Mesothelial cell of epicardium (in vitro differentiated cells): ENCODE results near the gene TAF1C. TPM values are rescaled to one million over a fixed set of nuclear protein-coding genes. Genes with fewer than 3 reads are reported as not detected.

ENCODE experiments used
- DNase-seq, 2 experiments: peaks; one replicate each; pipeline ENCODE4 v3.0.0; 2021; ENCODE audit warnings: low spot score in 2 of 2; ENCODE audit not compliant: unreplicated experiment in 2 of 2
- H3K27ac Mint-ChIP-seq: 2 replicates; pipeline ENCODE4 v1.8.0; 2021; ENCODE audit warnings: mixed read lengths
- H3K27me3 Mint-ChIP-seq: 2 replicates; pipeline ENCODE4 v1.8.0; 2021; ENCODE audit warnings: low read depth, mixed read lengths
- H3K36me3 Mint-ChIP-seq: 2 replicates; pipeline ENCODE4 v1.8.0; 2021; ENCODE audit warnings: mixed read lengths
- H3K4me1 Mint-ChIP-seq: 2 replicates; pipeline ENCODE4 v1.8.0; 2021; ENCODE audit warnings: mixed read lengths
- H3K4me3 Mint-ChIP-seq: 2 replicates; pipeline ENCODE4 v1.8.0; 2021; ENCODE audit warnings: mild to moderate bottlenecking, moderate library complexity, mixed read lengths
- H3K9me3 Mint-ChIP-seq: 2 replicates; pipeline ENCODE4 v1.8.0; 2021; ENCODE audit warnings: mixed read lengths
- total RNA-seq: library from RNA; stranded (reverse); gene quantifications from 3 replicates; pipeline ENCODE4 v1.2.1, GENCODE V29; 2021
- TF ChIP-seq, protein P1 (sequence below): fragments of 200-600 bp; sonication (generic); IDR thresholded peaks from one replicate; pipeline ENCODE4 v1.5.0; 2021; ENCODE audit warnings: antibody characterized with exemption; ENCODE audit not compliant: unreplicated experiment

TAF1C gene
- total RNA-seq, 1 donor from 2014 or later: 88.6 TPM

DNA sequence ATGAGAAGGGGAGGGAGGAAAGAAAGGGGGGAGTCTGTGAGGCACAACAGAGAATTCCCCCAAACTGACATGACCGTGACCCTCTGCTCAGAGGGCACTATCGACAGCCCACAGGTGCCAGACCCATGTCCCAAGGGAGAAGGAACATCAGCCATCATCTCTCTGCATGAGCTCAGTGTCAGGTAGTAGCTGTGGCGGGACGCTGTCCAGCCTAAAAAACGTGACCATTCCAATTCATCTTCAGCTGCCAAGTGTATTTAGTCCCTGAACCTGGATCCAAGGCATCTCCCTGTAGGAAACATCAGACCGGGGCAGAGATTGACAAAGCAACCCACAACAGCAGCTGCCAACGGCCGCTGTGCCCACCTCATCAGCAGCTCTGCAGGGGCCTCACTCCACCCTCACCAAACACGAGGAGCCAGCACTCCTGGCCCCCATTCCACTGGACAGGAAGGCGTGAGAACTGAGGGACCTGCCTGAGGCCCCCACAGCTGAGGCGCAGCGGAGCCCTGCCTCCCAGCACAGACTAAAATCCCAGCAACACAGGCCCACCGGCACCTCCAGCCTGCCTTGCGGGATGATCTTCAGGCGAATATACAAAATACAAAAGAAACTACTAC lies 8.6 kb downstream of the TAF1C start:
- TF ChIP-seq, protein P1, sequence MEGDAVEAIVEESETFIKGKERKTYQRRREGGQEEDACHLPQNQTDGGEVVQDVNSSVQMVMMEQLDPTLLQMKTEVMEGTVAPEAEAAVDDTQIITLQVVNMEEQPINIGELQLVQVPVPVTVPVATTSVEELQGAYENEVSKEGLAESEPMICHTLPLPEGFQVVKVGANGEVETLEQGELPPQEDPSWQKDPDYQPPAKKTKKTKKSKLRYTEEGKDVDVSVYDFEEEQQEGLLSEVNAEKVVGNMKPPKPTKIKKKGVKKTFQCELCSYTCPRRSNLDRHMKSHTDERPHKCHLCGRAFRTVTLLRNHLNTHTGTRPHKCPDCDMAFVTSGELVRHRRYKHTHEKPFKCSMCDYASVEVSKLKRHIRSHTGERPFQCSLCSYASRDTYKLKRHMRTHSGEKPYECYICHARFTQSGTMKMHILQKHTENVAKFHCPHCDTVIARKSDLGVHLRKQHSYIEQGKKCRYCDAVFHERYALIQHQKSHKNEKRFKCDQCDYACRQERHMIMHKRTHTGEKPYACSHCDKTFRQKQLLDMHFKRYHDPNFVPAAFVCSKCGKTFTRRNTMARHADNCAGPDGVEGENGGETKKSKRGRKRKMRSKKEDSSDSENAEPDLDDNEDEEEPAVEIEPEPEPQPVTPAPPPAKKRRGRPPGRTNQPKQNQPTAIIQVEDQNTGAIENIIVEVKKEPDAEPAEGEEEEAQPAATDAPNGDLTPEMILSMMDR: no peak
- Mint-ChIP-seq H3K36me3 (peaks cover 8% of the 10 kb centered on the region), H3K4me1 (peaks cover 16% of the 10 kb centered on the region), H3K27me3 (no peaks in the 10 kb centered on the region), H3K9me3 (no peaks in the 10 kb centered on the region), H3K4me3 (no peak overlapping the region), H3K27ac (peak overlapping the region; percentile 77)
- DNase-seq: no peak

DNA sequence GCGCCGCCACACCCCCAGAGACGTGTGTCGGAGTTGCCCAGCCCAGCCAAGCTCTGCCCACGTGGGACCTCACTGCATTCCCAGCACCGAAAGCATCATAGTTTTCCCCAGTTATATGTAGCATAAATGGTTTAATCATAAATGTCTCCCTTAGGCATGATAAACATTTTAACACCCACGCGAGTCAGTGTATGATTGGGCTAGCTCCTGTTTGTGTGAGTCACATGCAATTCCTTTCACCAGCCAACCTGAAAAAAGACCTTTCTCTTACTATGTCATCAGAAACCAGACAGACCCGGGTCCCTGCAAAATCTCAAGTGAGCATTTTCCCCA lies 9.2 kb downstream of the TAF1C start:
- Mint-ChIP-seq H3K4me1 (peaks cover 16% of the 10 kb centered on the region), H3K27ac (peak overlapping the region; percentile 77), H3K36me3 (peaks cover 4% of the 10 kb centered on the region), H3K27me3 (no peaks in the 10 kb centered on the region), H3K4me3 (no peak overlapping the region), H3K9me3 (no peaks in the 10 kb centered on the region)
- no peak for DNase-seq
- TF ChIP-seq, protein P1: no peak

GRCh38 chr16:84176192-84177053 lies 10.4 kb downstream of the TAF1C start:
- H3K4me3 Mint-ChIP-seq: no peak overlapping the region
- TF ChIP-seq, protein P1: no peak
- H3K4me1 Mint-ChIP-seq: peaks cover 16% of the 10 kb centered on the region
- no peak for DNase-seq
- H3K36me3 Mint-ChIP-seq: no peaks in the 10 kb centered on the region
- no peaks in the 10 kb centered on the region for H3K27me3 Mint-ChIP-seq
- H3K27ac Mint-ChIP-seq: no peak overlapping the region
- no peaks in the 10 kb centered on the region for H3K9me3 Mint-ChIP-seq

- Mint-ChIP-seq H3K27me3 (no peaks in the 10 kb centered on the region), H3K36me3 (no peaks in the 10 kb centered on the region), H3K9me3 (no peaks in the 10 kb centered on the region), H3K27ac (peak overlapping the region; percentile 47), H3K4me3 (no peak overlapping the region), H3K4me1 (peaks cover 16% of the 10 kb centered on the region)
- peak in 1 of 2 experiments; percentile 73 for DNase-seq
- TF ChIP-seq, protein P1: peak; percentile 75
Observed at GRCh38 chr16:84175350-84176081, 11.3 kb downstream of the TAF1C start.

- TF ChIP-seq, protein P1: no peak
- Mint-ChIP-seq H3K4me1 (peaks cover 16% of the 10 kb centered on the region), H3K27me3 (peaks cover 2% of the 10 kb centered on the region), H3K4me3 (no peak overlapping the region), H3K27ac (no peak overlapping the region), H3K36me3 (no peaks in the 10 kb centered on the region), H3K9me3 (no peaks in the 10 kb centered on the region)
- no peak for DNase-seq
Observed at GRCh38 chr16:84174396-84174795, 12.5 kb downstream of the TAF1C start.
